Activated T-cell treated with anti-CD3 and anti-CD28 coated beads for 24 hours (primary cell): Measurements from ENCODE around the gene AADACL3.

Source experiments
- DNase-seq: peaks from one replicate; pipeline ENCODE4 v3.0.0-alpha.2; 2020; ENCODE audit warnings: low read depth

The AADACL3 gene

GRCh38 chr1:12769031-12769430 is 53.1 kb downstream of the AADACL3 start:
- no peak for DNase-seq

- DNase-seq: no peak
Observed at GRCh38 chr1:12769976-12770505, 54.1 kb downstream of the AADACL3 start.

- DNase-seq: no peak
Observed at GRCh38 chr1:12770620-12771019, 54.7 kb downstream of the AADACL3 start.

GRCh38 chr1:12771186-12771585 is 55.3 kb downstream of the AADACL3 start:
- no peak for DNase-seq

DNA sequence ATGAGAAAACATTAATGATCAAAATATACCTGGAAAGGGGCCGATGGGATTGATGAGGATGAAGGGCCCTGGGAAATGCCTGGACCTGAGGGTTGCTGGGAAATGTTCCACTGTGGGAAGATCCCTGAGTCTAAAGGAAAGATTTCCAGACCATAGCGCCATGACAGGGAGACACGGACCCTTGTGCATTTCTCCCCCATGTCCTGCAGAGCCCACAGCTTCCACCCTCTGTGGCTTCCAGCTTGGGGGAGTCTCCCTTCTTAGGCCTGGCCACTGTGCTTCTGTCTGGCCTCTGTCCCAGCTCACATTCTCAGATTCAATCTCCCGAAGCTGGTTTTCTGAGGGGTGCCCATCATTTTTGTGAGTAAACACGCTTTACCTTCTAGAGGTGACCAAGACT is 56.6 kb downstream of the AADACL3 start:
- DNase-seq: no peak

GRCh38 chr1:12773438-12773837 is 57.5 kb downstream of the AADACL3 start, which contains the start of gene PRAMEF12:
Gene PRAMEF12, plus strand, starts transcription at chr1:12773738. Its CDS starts 1,130 bp downstream, at chr1:12774868.
- DNase-seq: no peak

DNA sequence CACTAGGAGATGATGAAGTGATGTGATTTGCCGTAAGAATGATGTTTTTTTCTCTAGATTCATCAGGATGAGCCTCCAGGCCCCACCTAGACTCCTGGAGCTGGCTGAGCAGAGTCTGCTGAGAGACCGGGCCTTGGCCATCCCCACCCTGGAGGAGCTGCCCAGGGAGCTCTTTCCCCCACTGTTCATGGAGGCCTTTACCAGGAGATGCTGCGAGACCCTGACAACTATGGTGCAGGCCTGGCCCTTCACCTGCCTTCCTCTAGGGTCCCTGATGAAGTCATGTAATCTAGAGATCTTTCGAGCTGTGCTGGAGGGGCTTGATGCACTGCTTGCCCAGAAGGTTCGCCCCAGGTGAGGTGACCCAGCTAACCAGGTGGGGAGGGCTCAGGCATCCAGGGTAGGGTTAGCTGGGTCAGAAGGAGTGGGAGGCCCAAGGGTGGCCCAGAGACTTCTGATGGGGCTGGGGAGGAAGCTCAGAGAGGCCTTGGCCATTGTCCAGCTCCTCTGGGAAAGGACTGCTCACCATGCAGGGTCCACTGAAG is 59.0 kb downstream of the AADACL3 start:
- DNase-seq: no peak

DNA sequence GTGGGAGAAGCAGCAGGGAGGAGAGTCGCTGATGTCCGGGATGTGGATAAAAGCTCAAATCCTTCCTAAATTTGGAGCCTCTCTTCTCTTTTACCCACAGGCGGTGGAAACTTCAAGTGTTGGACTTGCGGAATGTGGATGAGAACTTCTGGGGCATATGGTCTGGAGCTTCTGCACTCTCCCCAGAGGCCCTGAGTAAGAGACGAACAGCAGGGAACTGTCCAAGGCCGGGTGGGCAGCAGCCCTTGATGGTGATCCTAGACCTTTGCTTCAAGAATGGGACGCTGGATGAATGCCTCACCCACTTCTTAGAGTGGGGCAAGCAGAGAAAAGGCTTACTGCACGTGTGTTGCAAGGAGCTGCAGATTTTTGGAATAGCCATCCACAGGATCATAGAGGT is 59.5 kb downstream of the AADACL3 start:
- DNase-seq: no peak

GRCh38 chr1:12776801-12777557 is 61.1 kb downstream of the AADACL3 start:
- no peak for DNase-seq
